Fibroblast of skin of back (primary cell): ENCODE measurements around the gene METAP1D.
A peak's percentile ranks its signal among the peaks of the same experiment; 100 is the strongest.

ENCODE experiments used
- DNase-seq: peaks from one replicate; pipeline ENCODE4 v3.0.0-alpha.2; 2013

The METAP1D gene

GRCh38 chr2:171999161-171999560 lies 592 bp upstream of the METAP1D start:
- DNase-seq, result no peak

GRCh38 chr2:172000696-172001361 lies 1.1 kb downstream of the METAP1D start:
- DNase-seq, result no peak

GRCh38 chr2:172007372-172007771 lies 7.6 kb downstream of the METAP1D start:
- no peak for DNase-seq

GRCh38 chr2:172009823-172010222 lies 10.1 kb downstream of the METAP1D start:
- DNase-seq, result no peak

GRCh38 chr2:172011812-172012575 lies 12.2 kb downstream of the METAP1D start:
- DNase-seq, result no peak

GRCh38 chr2:172012677-172013391 lies 13.1 kb downstream of the METAP1D start:
- DNase-seq, result no peak

- DNase-seq, result no peak
These were observed 13.6 kb downstream of the METAP1D start for GRCh38 chr2:172013396-172013795.

GRCh38 chr2:172021074-172021931 lies 21.6 kb downstream of the METAP1D start:
- DNase-seq, result no peak

- peak; percentile 95 for DNase-seq
These were observed 22.2 kb downstream of the METAP1D start for GRCh38 chr2:172021955-172022354.

GRCh38 chr2:172031536-172031935 lies 31.8 kb downstream of the METAP1D start:
- no peak for DNase-seq

- peak; percentile 23 for DNase-seq
These were observed 38.4 kb downstream of the METAP1D start for GRCh38 chr2:172038121-172038520.

- DNase-seq, result peak; percentile 66
These were observed 38.9 kb downstream of the METAP1D start for GRCh38 chr2:172038604-172039003.

GRCh38 chr2:172039011-172039704 lies 39.4 kb downstream of the METAP1D start:
- no peak for DNase-seq

- no peak for DNase-seq
These were observed 40.6 kb downstream of the METAP1D start for GRCh38 chr2:172040311-172040710.

- peak; percentile 24 for DNase-seq
These were observed 46.4 kb downstream of the METAP1D start for GRCh38 chr2:172046080-172046678.

GRCh38 chr2:172046866-172047565 lies 47.3 kb downstream of the METAP1D start:
- DNase-seq, result no peak

- DNase-seq, result no peak
These were observed 48.1 kb downstream of the METAP1D start for GRCh38 chr2:172047566-172048507.

GRCh38 chr2:172048508-172049503 lies 49.1 kb downstream of the METAP1D start:
- DNase-seq, result no peak
